AG04449 (cell line): ENCODE measurements around the gene LMNA.

Experiments used
- CTCF ChIA-PET: fragments of 350-600 bp; formaldehyde crosslinking; extraction: SDS; loops from one replicate; lab custom pipeline; 2021; ENCODE audit warnings: antibody characterized with exemption; lab: Yijun Ruan, JAX
- POLR2A ChIA-PET: fragments of 400-600, 350-600 bp; formaldehyde crosslinking; extraction: SDS; loops from one replicate; lab custom pipeline; 2020; ENCODE audit warnings: antibody characterized with exemption, inconsistent platforms; lab: Yijun Ruan, JAX
- DNase-seq: peaks from one replicate; pipeline ENCODE4 v3.0.0-alpha.2; 2010; ENCODE audit warnings: low read depth, low spot score
- H3K4me3 ChIP-seq: 2 replicates; pipeline ENCODE4 v1.5.1; 2011; ENCODE audit warnings: low read depth, mild to moderate bottlenecking, control low read depth, low read length
- CTCF ChIP-seq: IDR thresholded peaks from one replicate; pipeline ENCODE4 v1.5.1; 2011; ENCODE audit warnings: mild to moderate bottlenecking, moderate library complexity, low read length, control low read depth, inconsistent platforms; ENCODE audit not compliant: insufficient read depth; ENCODE audit errors: missing control alignments

LMNA gene

DNA sequence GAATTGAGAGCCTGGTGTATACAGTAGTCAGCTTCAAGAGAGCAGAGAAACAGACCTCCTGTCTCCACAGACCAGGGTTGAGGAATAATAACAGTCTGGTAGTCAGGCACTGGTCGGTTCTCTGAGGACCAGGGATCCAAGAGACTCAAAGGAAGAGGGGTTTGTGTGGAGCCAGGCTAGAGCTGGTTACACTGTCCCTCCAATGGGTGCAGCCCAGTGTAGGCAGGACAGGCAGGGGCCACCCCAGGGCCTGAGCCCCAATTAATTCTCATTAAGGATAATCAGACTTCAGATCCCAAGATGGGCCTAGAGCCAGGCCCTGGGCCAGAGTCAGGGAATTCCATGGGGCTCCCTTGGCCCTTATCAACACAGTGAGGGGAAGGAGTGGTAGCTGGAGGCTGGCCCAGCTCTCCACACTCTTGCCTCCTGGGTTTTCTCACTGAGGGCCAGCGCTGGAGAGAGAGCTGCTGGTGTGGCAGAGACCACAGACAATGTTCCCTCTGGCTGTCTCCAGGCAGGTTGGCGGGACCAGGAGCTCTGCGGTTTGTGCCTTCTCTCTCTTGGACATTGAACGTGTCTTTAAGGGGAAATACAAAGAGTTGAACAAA lies 48.0 kb downstream of the LMNA start:
- ChIA-PET CTCF (interaction anchor here (0.9 to 1.6 kb wide), 3 partner anchors 9 to 67 kb away, joined by 3 to 5 read pairs (median 4); partner anchors contain the start of gene SEMA4A), POLR2A (interaction anchor here (1.0 kb wide), 1 partner anchor 17 kb away, joined by 3 read pairs; no protein-coding TSS in a partner anchor)
- DNase-seq, result no peak
- TF ChIP-seq CTCF, result no peak
- no peak overlapping the region for H3K4me3 ChIP-seq

DNA sequence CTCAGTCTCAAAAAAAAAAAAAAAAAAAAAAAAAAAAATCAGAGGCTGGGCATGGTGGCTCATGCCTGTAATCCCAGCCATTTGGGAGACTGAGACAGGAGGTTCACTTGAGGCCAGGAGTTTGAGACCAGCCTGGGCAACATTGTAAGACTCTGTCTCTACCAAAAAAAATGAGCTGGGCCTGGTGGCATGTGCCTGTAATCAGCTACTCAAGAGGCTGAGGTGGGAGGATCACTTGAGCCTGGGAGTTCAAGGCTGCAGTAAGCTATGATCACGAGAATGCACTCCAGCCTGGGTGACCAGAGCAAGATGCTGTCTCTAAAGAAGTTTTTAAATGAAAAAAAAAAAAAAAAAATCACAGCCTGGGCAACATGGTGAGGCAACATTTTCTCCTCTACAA lies 49.2 kb downstream of the LMNA start:
- ChIA-PET CTCF (interaction anchor here (0.9 to 2.0 kb wide), 8 partner anchors 9 to 282 kb away, joined by 3 to 12 read pairs (median 4); partner anchors contain the start of gene SEMA4A), POLR2A (interaction anchor here (0.7 kb wide), 1 partner anchor 8 kb away, joined by 4 read pairs; no protein-coding TSS in a partner anchor)
- H3K4me3 ChIP-seq, result no peak overlapping the region
- TF ChIP-seq CTCF, result no peak
- DNase-seq, result no peak

DNA sequence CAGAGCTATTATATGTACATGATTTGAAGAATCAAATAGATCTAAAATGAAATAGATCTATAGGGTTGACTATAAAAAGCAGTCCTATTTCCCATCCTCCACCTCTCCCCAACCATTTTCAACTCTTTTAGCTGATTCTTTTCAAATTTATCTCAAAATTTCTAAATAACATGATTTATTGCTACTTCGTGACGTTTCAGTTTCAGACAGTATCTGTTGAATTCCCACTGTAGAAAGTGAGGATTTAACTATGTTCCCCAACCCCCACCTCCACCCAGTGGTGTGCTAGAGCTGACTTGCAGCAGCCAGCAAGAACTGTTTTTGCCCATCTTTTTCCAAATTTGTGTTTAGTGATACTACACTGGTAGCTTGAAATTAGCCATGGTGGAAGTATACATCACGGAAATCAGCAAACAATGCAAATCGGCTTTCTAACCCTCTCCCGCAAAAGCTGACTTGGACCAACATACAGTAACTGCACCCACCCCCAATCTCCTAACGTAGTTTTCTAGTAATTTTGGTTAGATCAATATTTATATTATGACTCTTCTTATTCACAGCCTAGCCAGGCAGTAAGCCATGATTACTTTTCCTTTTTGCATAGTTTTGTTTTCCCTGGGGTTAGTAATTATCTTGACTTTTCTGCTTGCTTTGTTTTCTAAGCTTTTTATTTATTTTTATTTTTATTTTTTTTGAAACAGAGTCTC lies 49.8 kb downstream of the LMNA start:
- no peak for TF ChIP-seq CTCF
- DNase-seq, result no peak
- ChIA-PET CTCF (interaction anchor here (0.9 to 2.0 kb wide), 10 partner anchors 10 to 282 kb away, joined by 3 to 12 read pairs (median 4); partner anchors contain the start of gene SEMA4A), POLR2A (interaction anchor here (0.7 kb wide), 1 partner anchor 8 kb away, joined by 4 read pairs; no protein-coding TSS in a partner anchor)
- no peak overlapping the region for H3K4me3 ChIP-seq

GRCh38 chr1:156165083-156165482 lies 50.6 kb downstream of the LMNA start:
- H3K4me3 ChIP-seq, result no peak overlapping the region
- CTCF ChIA-PET, result interaction anchor here (0.9 to 2.0 kb wide), 5 partner anchors 11 to 195 kb away, joined by 3 to 12 read pairs (median 4); partner anchors contain the start of gene SEMA4A
- TF ChIP-seq CTCF, result no peak
- DNase-seq, result no peak
- POLR2A ChIA-PET, result no interaction called here

- ChIA-PET POLR2A (no interaction called here), CTCF (no interaction called here)
- H3K4me3 ChIP-seq, result no peak overlapping the region
- no peak for DNase-seq
- TF ChIP-seq CTCF, result no peak
These were observed 53.0 kb downstream of the LMNA start for GRCh38 chr1:156167536-156167935.
